HS-5 (cell line): ENCODE results near the gene PRM3.

Experiments
- DNase-seq: peaks from one replicate; pipeline ENCODE4 v3.0.0-alpha.2; 2012; ENCODE audit warnings: low read depth

Gene PRM3

GRCh38 chr16:11280616-11281522 lies 7.4 kb upstream of the PRM3 start, which contains the start of gene PRM1:
Gene PRM1 (minus strand): TSS chr16:11281330. CDS start chr16:11281238, 92 bp downstream.
- no peak for DNase-seq

GRCh38 chr16:11278681-11279628 lies 5.5 kb upstream of the PRM3 start:
- DNase-seq = no peak

GRCh38 chr16:11277607-11278337 lies 4.3 kb upstream of the PRM3 start:
- no peak for DNase-seq

GRCh38 chr16:11276896-11277593 lies 3.6 kb upstream of the PRM3 start:
- DNase-seq = no peak

GRCh38 chr16:11276143-11276895 lies 2.9 kb upstream of the PRM3 start, which contains the start of gene PRM2:
Gene PRM2 (minus strand): TSS chr16:11276480. CDS start chr16:11276370, 110 bp downstream.
- DNase-seq = no peak

GRCh38 chr16:11274964-11275363 lies 1.5 kb upstream of the PRM3 start:
- no peak for DNase-seq

- DNase-seq = no peak
Measured at GRCh38 chr16:11273721-11274324, 394 bp upstream of the PRM3 start.

- no peak for DNase-seq
Measured at GRCh38 chr16:11272484-11272883, 945 bp downstream of the PRM3 start.

- no peak for DNase-seq
Measured at GRCh38 chr16:11271610-11272009, 1.8 kb downstream of the PRM3 start.

- DNase-seq = no peak
Measured at GRCh38 chr16:11270602-11271162, 2.7 kb downstream of the PRM3 start.

GRCh38 chr16:11268921-11269375 lies 4.5 kb downstream of the PRM3 start, which contains the start of gene TNP2:
Gene TNP2 (minus strand): TSS chr16:11269325. CDS start chr16:11269262, 63 bp downstream.
- DNase-seq = no peak

GRCh38 chr16:11265124-11265523 lies 8.3 kb downstream of the PRM3 start:
- DNase-seq = no peak

- DNase-seq = no peak
Measured at GRCh38 chr16:11264155-11264832, 9.1 kb downstream of the PRM3 start.

- DNase-seq = no peak
Measured at GRCh38 chr16:11263737-11264136, 9.7 kb downstream of the PRM3 start.

GRCh38 chr16:11262915-11263314 lies 10.5 kb downstream of the PRM3 start:
- no peak for DNase-seq

- DNase-seq = no peak
Measured at GRCh38 chr16:11260596-11260966, 12.8 kb downstream of the PRM3 start.

- no peak for DNase-seq
Measured at GRCh38 chr16:11259655-11260595, 13.5 kb downstream of the PRM3 start.
